Heart left ventricle (tissue), 16 donors: Measurements from ENCODE around the gene SLC12A8. TPM values are rescaled to one million over a fixed set of nuclear protein-coding genes. Genes with fewer than 3 reads are reported as not detected.

ENCODE experiments used
- ATAC-seq, 4 donors: fragments of 200-7000 bp; cut with Tn5 transposase; one replicate each; pipeline ENCODE4 v1.9.1; 2020 to 2022; ENCODE audit warnings: moderate library complexity in 4 of 4, mild to moderate bottlenecking in 3 of 4, moderate number of reproducible peaks in 1 of 4
- DNase-seq, 5 donors: peaks; one replicate each; pipeline ENCODE4 v3.0.0-alpha.2; 2020
- H3K27ac ChIP-seq, 12 donors: fragments of 200-600 bp; sonication (generic) in 4 of 12; one replicate each; pipeline versions ENCODE4 v1.5.0 to v1.8.0; 2016 to 2022; ENCODE audit warnings: mild to moderate bottlenecking in 2 of 12
- H3K27me3 ChIP-seq, 9 donors: fragments of 200-600 bp; sonication (generic) in 2 of 9; one replicate each; pipeline versions ENCODE4 v1.5.1 to v1.8.0; 2016 to 2022; ENCODE audit warnings: mild to moderate bottlenecking in 3 of 9
- H3K36me3 ChIP-seq, 9 donors: fragments of 200-600 bp; sonication (generic) in 2 of 9; one replicate each; pipeline versions ENCODE4 v1.5.0 to v1.8.0; 2018 to 2022; ENCODE audit warnings: mild to moderate bottlenecking in 2 of 9
- H3K4me1 ChIP-seq, 12 donors: fragments of 200-600 bp; sonication (generic) in 4 of 12; one replicate each; pipeline versions ENCODE4 v1.5.0 to v1.8.0; 2016 to 2022; ENCODE audit warnings: mild to moderate bottlenecking in 3 of 12
- H3K4me3 ChIP-seq, 12 donors: fragments of 200-600 bp; sonication (generic) in 4 of 12; one replicate each; pipeline versions ENCODE4 v1.5.0 to v1.8.0; 2017 to 2022; ENCODE audit warnings: mild to moderate bottlenecking in 9 of 12, moderate library complexity in 4 of 12
- H3K9me3 ChIP-seq, 12 donors: fragments of 200-600 bp; sonication (generic) in 4 of 12; one replicate each; pipeline versions ENCODE4 v1.5.0 to v1.8.0; 2016 to 2022; ENCODE audit warnings: mild to moderate bottlenecking in 1 of 12
- CTCF ChIP-seq, 12 donors: fragments of 200-600 bp; sonication (generic) in 4 of 12; IDR thresholded peaks; one replicate each; pipeline versions ENCODE4 v1.5.0 to v1.8.0; 2018 to 2022; ENCODE audit warnings: antibody characterized with exemption in 12 of 12, mild to moderate bottlenecking in 5 of 12
- POLR2A ChIP-seq, 2 donors: fragments of 450-650 bp; IDR thresholded peaks; one replicate each; pipeline ENCODE4 v1.6.1; 2017; ENCODE audit warnings: antibody characterized with exemption in 2 of 2, mild to moderate bottlenecking in 2 of 2, moderate library complexity in 2 of 2
- WGBS, 4 donors: extraction: QIAGEN DNeasy Blood & Tissue Kit in 2 of 4; methylation state at CpG; one replicate each; pipeline versions ENCODE4 v1.1.5 to v1.1.7; 2013 to 2018; 5-methylcytosine and 5-hydroxymethylcytosine counted together
- intact Hi-C, 10 donors: fragments of 100-400 bp; cut with DNase I; formaldehyde crosslinking; loops; one replicate each; pipeline versions ENCODE4 v1.11.1 to v1.14.2; 2022
- polyA plus RNA-seq, 2 donors: library from polyadenylated mRNA; stranded (reverse); fragments of 200-250 nt; gene quantifications; one replicate each; pipeline ENCODE4 v1.2.3, GENCODE V29; 2013
- total RNA-seq, 9 donors: library from RNA; depleted of rRNA in 2 of 9; stranded (reverse); fragments of >200 nt in 2 of 9; fragmentation: NEBNext Ultra II Directional in 3 of 9; extraction: Animal tissue kit (Norgen Biotek cat#: 25700) in 3 of 9; gene quantifications; one replicate each; pipeline versions ENCODE4 v1.1.0 to v1.2.4, GENCODE V29; 2016 to 2023
- donor health status: ischemic (EF 13 %, LVEDD 7.1; RV severe dilation, severe dysfunction).
- donor health status: healthy with polysubstance abuse.
- donor health status: DM: no; HTN: yes; CAD: no.
- donor health status: DM: no; HTN: no; CAD: no.
- donor health status: ischemic (EF 25% LVEDD 6.9; RV normal size, moderate dysfunction).
- donor health status: ischemic (EF 25% LVEDD 5.7; RV mildly dilated, moderate dysfunction).
- donor health status: healthy.
- donor health status: DM: yes; HTN: yes; CAD: no.
- donor health status: ischemic (EF 35%, LVEDD 5.7; RV mildly dilated, moderate dysfunction).
- donor health status: nonischemic (EF 11% LVEDD 7.7; RV severe dilation, severe dysfunction).
- donor health status: DM: yes; HTN: yes; CAD: no.
- donor health status: PGD.
- donor health status: ischemic (EF 29% LVEDD 5.4; RV normal size, mild dysfunction).
- donor health status: nonischemic (EF 23%, LVEDD 6.1; RV moderate dilation, normal function).

Gene SLC12A8
- total and polyA plus RNA-seq, 11 donors, result 0.09 to 1.9 (median 0.68) TPM; not detected in 3

- no peak for ATAC-seq
- no peak for TF ChIP-seq CTCF (IDR thresholded peaks at IDR 0.05)
- no peak for TF ChIP-seq POLR2A (IDR thresholded peaks at IDR 0.05)
- 83 to 99% (median 97%) methylated on average over 2 to 4 of the region's 4 CpGs for WGBS, 4 donors
- Histone ChIP-seq H3K4me1 (peaks cover 10 to 56% (median 43%) of the 10 kb centered on the region in 12 donors), H3K9me3 (no peaks in the 10 kb centered on the region), H3K27me3 (no peaks in the 10 kb centered on the region), H3K27ac (peak overlapping the region in 4 of 12 donors; percentile 58 to 87 (median 84)), H3K4me3 (no peak overlapping the region), H3K36me3 (no peaks in the 10 kb centered on the region)
- intact Hi-C loops, result no loop called here
- no peak for DNase-seq
These were observed 73.2 kb downstream of the SLC12A8 start for GRCh38 chr3:125139386-125139785.

GRCh38 chr3:125137358-125138033 is 75.1 kb downstream of the SLC12A8 start:
- intact Hi-C loops, result no loop called here
- Histone ChIP-seq H3K9me3 (no peaks in the 10 kb centered on the region), H3K4me3 (no peak overlapping the region), H3K27ac (peak overlapping the region in 1 of 12 donors; percentile 18), H3K4me1 (peaks cover 2 to 38% (median 25%) of the 10 kb centered on the region in 12 donors), H3K27me3 (no peaks in the 10 kb centered on the region), H3K36me3 (no peaks in the 10 kb centered on the region)
- ATAC-seq (no peak), DNase-seq (no peak)
- WGBS, 4 donors, result 78 to 88% (median 83%) methylated on average over 12 to 17 of the region's 17 CpGs
- TF ChIP-seq CTCF (IDR thresholded peaks at IDR 0.05) (no peak), POLR2A (IDR thresholded peaks at IDR 0.05) (no peak)

GRCh38 chr3:125136966-125137357 is 75.6 kb downstream of the SLC12A8 start:
- H3K4me1 ChIP-seq, result peaks cover 2 to 37% (median 20%) of the 10 kb centered on the region in 12 donors
- TF ChIP-seq POLR2A (IDR thresholded peaks at IDR 0.05) (no peak), CTCF (IDR thresholded peaks at IDR 0.05) (no peak)
- peak overlapping the region in 2 of 12 donors; percentile 6 to 18 for H3K27ac ChIP-seq
- WGBS, 4 donors, result 77 to 86% (median 84%) methylated on average over 7 of the region's 7 CpGs
- intact Hi-C loops, result no loop called here
- no peak overlapping the region for H3K4me3 ChIP-seq
- DNase-seq (no peak), ATAC-seq (no peak)
- no peaks in the 10 kb centered on the region for H3K9me3 ChIP-seq
- H3K36me3 ChIP-seq, result no peaks in the 10 kb centered on the region
- H3K27me3 ChIP-seq, result no peaks in the 10 kb centered on the region

GRCh38 chr3:125136515-125136914 is 76.0 kb downstream of the SLC12A8 start:
- intact Hi-C loops, result no loop called here
- no peak for DNase-seq
- 72 to 77% (median 73%) methylated on average over 4 of the region's 4 CpGs for WGBS, 4 donors
- H3K4me1 ChIP-seq, result peaks cover 2 to 37% (median 16%) of the 10 kb centered on the region in 12 donors
- no peak overlapping the region for H3K4me3 ChIP-seq
- TF ChIP-seq CTCF (IDR thresholded peaks at IDR 0.05) (no peak), POLR2A (IDR thresholded peaks at IDR 0.05) (no peak)
- ATAC-seq, result no peak
- no peaks in the 10 kb centered on the region for H3K36me3 ChIP-seq
- no peaks in the 10 kb centered on the region for H3K9me3 ChIP-seq
- peak overlapping the region in 1 of 12 donors; percentile 6 for H3K27ac ChIP-seq
- H3K27me3 ChIP-seq, result no peaks in the 10 kb centered on the region
